Mucosa of gallbladder (tissue), 1 donor: ENCODE results near the gene GLUD1. TPM values are rescaled to one million over a fixed set of nuclear protein-coding genes. Genes with fewer than 3 reads are reported as not detected.
"Not testable (repeated sequence)": the region's sequence is repeated elsewhere in the genome, so short reads cannot be mapped to it uniquely, and the experiment has no call there.

Source experiments
- DNase-seq: peaks from one replicate; pipeline ENCODE4 v3.0.0-alpha.2; 2020; ENCODE audit warnings: low spot score
- total RNA-seq: library from RNA; stranded (reverse); gene quantifications from one replicate; pipeline ENCODE4 v1.2.1, GENCODE V29; 2021
- donor health status: DM: no; HTN: no; CAD: no.

The GLUD1 gene
- total RNA-seq, 1 donor from 2014 or later = 126 TPM

DNA sequence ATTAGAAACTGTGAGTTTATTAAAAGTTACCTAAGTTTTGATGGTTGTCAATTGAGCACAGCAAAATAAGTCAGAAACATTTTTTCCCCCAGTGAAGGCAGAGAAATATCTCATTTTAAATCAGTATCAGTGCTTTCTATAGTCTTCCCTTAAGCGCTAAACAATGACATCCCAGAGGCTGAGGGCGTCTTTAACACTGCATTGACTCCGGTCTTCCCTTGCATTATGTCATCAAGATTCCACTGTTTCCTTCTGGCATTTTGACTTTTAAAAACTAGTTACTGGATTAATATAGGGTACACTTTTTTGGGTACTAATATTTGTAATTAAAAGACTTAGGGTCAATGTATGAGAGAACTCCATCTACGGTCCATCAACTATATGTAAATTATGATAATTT, 3.9 kb downstream of the GLUD1 start:
- DNase-seq = no peak

DNA sequence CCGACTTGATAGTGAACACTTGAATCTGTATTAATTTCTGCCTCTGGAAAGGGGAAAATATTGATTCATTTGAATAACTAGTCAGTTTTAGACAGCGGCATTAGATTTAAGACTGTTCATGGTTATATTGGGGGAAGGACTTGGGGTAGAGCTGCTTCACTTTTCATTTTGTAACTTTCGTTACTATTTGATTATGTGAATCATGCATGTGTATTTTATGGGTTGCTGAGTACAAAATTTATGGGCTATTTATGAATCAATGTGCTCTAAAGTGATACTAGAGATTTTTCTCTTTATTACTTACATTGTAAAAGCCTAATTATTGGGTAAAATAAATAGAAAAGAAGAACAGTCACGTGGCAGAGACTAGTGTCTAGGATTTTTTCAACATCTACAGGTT, 4.9 kb downstream of the GLUD1 start:
- no peak for DNase-seq

DNA sequence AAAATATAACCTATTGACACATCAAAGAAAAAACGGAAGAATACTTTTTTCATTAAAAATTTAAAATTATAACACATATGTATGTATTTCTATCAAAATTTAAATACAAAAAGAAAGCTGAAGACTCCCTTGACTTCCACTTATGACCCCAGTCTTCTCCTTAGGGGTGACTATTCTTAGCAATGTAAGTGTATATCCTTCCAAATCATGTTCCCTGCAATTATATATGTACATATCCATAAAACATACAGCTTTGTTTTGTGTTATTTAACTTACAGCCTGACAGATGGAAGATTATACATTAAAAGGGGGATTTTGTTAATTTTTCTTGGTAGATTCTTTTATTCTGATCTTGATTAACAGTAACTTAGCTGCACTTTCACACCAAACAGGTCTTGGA, 9.1 kb downstream of the GLUD1 start:
- no peak for DNase-seq

DNA sequence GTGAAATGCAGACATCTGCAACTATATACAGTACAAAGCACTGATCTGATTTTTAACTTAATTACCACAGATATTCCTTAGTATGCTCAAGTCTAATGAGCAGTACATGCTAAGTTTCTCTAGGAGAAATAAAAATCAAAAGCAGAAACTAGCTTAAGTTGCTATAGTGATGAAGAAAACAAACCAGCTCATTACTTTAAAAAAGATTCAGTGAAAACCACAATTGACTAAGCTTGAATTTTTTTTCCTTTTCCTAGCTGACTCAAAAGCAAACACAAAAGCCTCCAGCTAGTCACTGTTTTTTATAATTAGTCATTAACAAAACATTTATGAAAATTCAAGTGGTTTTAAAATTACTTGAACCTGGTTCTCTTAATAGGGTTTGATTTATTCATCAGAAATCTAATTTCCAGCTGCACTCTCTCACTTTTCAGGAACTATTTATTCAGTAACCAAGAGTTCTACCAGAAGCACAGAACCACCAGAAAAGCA, 10.3 kb downstream of the GLUD1 start:
- DNase-seq = not testable (repeated sequence)

DNA sequence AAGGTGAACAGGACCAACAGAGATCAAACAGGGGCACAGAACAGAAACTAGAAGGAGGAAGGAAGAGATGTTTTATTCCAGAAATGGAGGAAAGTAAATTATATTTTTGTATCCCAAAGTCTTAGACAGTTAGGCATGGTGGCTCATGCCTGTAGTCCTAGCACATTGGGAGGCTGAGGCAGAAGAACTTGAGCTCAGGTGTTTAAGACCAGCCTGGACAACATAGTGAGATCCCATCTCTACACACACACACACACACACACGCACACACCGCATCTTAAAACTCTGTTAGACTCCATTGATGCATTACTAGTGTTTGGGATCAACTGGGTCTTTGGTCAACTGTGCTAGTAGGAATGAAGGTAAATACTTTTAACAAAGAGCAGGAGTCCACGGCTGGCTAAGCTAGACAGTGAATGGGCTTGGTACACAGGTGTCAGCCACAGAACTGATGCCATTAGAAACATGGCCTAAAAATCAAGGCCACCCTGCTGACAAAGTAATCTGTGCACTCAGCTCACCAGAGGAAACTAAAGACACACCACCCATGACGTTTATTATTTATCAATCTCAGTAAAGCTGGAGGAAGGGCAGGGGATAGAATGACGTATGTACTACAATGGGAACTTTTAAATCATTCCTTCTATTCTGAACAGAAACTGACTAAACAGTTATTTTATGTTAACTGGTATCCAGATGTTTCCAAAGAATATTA, 10.9 kb downstream of the GLUD1 start:
- DNase-seq = not testable (repeated sequence)

DNA sequence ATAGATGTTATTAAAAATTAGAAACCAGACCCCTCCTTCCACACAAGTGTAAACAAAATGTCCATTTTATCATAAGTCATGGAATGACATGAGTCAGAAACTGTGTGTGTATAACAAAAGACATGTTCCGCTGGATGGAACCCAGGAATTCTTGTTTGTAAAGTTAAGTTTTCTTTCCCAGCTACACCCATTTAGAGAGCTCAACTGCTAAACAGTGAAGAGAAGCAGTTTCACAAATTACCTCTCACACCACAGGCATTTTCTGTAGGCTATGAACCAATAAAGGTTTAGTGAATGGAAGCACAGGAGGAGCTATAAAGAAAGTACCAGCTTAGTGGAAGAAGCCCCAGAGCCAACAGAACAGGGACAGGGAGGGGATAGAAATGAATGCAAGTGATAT, 12.4 kb downstream of the GLUD1 start:
- not testable (repeated sequence) for DNase-seq

DNA sequence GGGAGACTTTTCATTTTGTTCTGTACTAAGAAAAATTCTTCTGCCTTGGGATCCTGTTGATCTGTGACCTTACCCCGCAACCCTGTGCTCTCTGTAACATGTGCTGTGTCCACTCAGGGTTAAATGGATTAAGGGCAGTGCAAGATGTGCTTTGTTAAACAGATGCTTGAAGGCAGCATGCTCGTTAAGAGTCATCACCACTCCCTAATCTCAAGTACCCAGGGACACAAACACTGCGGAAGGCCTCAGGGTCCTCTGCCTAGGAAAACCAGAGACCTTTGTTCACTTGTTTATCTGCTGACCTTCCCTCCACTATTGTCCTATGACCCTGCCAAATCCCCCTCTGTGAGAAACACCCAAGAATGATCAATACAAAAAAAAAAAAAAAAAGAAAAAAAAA, 13.1 kb downstream of the GLUD1 start:
- not testable (repeated sequence) for DNase-seq

DNA sequence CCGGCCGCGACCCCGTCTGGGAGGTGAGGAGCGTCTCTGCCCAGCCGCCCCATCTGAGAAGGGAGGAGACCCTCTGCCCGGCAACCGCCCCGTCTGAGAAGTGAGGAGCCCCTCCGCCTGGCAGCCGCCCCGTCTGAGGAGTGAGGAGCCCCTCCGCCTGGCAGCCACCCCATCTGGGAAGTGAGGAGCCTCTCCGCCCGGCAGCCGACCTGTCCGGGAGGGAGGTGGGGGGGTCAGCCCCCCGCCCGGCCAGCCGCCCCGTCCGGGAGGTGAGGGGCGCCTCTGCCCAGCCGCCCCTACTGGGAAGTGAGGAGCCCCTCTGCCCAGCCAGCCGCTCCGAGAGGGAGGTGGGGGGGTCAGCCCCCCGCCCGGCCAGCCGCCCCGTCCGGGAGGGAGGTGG, 14.0 kb downstream of the GLUD1 start:
- not testable (repeated sequence) for DNase-seq

DNA sequence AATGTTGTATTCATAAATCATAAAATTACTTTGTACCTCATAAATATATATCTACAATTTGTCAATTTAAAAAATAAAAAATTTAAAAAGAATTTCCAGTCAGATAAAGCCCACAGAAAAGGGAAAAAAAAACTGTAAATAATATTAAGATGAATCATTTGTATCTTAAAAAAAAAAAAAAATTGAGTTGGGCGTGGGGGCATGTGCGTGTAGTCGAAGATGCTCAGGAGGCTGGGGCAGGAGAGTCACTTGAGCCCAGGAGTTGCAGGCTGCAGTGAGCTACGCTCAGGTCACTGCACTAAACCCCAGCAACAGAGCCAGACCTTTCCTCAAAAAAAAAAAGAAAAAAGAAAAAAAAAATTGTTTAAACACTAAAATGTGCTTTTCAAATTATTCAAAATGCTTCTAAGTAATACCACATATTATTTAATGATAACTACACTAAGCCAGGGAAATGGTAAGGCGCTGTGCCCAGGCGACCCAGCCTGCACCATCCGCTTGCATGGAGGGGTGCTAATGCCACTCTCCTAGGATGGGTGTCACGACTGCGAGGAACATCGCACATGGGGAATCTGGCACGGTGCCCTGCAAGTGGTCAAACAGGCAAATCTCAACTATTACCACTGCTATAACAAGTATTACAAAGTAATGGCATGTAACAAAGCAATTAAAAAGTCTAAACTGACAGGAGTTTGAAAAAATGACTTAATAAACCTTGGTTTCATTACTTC, 15.4 kb downstream of the GLUD1 start:
- no peak for DNase-seq

DNA sequence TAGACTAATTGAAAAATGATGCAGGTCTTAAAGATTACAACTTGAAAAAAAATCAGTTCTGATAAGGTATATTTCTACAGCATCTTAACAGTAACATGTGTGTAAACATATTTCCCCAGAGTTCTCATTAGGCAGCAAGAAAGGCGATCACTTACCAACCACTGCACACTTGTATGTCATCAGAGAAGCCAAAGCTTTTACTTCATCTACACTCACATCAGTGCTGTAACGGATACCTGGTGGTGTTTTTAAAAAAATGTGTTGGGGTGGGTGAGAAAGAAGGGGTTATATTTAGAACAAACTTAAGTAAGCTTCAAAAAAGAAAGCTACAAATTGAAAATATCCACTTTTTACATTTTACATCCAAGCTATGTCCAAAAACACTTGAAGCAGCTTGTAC, 18.2 kb downstream of the GLUD1 start:
- DNase-seq = not testable (repeated sequence)

DNA sequence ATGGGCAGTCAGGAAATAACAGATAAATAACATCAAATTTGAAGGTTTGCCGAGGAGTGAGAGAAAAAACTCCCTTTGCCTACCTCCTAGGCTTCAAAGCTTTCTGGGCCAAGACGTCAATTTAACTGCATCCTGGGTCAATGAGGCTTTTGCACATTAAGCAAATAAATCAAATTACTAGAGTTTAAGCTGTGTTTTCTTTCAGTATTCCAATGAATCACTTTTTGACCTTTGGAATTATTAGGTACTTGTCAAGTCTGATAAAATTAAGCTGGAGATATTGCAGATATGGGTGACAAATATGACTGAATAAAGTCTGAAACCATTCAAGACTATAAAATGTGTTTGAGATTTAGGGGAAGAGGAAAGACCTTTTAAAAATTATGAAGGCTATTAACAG, 22.2 kb downstream of the GLUD1 start:
- DNase-seq = no peak

DNA sequence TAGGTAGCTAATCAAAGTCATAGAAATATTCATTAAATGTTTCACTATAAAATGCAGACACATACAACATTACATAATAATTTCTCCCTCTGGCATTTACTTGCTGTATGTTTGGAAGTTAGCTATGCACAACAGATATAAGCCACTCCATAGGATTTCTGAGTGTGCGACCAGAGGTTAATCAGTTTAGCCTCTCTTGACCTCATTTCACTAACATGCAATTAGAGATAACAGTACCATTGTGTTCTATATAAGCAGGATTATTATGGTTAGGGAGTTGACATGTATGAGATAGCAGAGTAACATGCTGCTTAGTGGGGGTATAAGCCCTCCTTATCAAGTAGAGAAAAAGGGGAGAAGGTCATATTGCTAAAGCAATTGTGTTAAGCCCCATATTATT, 26.4 kb downstream of the GLUD1 start:
- no peak for DNase-seq

DNA sequence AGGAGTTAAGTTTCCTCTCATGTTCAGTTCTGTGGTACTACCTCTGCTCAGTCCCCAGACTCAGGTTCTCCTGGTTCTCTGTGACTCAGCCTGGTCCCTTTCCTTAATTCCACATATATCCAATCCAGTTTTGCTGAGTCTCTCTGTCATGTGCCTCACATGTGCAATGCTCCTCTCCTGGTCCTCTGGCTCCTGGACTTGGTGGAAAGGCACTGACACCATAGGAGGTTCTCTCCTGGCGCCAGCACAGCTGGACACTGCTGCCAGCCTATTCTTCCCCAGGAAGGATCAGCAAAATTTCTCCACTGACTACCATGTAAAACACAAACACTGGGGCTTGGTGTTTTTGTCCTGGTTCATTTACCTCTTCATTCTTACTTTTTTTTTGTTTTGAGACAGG, 27.8 kb downstream of the GLUD1 start:
- no peak for DNase-seq

DNA sequence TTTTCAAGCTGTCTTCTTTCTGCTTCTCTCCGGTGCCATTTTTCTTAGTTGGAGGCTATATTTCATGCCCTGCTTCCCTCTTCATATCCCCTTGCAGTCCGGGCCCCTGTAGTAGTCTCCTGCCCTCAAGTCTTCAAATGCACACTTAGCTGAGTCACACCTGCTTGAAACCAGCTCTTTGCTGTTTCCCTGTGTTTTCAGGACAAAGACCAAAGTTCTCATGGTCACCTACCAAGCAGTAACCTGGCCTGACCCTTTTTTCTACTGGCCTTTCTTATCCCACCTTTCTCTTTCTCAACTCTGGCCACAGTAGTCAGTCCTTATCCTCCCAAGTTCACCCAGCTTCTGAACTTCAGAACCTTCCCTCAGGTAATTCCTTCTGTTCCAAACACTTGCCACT, 28.5 kb downstream of the GLUD1 start:
- no peak for DNase-seq

DNA sequence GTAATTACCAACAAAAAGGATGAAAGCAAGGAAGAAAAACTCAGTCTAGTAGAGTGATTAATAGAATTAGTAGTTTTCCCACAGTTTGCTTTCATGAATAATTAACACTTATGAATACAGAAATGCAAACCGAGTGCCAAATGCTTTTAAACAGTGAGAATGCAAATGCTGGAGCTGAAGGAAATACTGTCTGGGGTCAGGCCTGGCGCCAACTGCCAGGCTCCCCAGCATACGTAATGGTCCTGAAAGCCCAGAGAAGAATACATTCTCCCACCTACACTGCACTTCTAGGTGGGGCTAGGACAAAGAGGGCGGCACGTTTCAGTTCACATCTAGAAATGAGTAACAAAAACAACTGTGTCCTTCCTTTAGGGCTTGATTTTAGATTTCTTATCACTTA, 30.0 kb downstream of the GLUD1 start:
- no peak for DNase-seq

DNA sequence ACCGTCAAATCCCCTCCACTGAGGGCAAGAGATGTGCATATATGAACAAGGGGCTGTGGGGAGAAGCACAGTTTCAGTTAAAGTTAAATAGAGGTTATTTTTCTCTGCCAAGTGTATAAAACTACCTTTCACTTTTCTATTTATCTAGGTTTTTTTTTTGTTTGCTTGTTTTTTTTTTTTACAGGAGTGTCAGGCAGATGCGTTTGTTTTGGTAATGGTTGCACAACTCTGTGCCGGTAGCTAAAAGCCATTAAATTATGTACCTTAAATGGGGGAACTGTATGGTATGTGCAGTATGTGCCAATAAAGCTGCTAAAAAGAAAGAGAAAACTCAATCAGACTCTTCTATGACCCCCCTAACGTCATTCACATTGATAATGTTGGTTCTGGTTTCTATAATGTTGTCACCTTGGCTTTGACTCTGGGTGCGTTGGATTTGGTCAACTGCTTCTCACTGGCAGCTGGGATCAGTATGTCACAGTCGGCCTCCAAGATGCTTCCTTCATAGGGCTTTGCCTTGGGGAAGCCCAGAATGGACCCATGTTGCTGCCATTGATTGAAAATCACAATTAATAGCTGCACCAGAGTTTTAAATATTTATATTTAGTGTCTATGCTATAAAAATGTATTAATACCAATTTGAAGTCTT, 34.2 kb downstream of the GLUD1 start:
- no peak for DNase-seq

DNA sequence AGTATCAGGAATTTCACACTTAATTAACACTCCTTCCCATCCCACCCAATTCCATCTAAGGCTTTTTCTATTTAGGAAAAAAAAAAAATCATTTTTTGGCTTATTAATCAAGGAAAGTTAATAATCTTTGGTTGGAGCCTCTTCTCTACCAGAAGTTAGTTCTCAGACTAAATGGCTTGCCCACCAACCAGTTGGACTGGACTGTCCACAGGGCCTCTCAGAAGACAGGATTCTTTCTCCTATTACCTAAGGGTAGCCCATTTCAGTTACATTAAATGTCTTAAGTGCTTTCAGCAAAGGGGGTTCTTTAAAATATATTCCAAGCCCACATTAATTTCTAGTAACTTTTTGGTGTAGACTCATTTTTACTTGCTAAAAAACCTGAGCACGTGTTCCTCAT, 35.2 kb downstream of the GLUD1 start:
- no peak for DNase-seq

DNA sequence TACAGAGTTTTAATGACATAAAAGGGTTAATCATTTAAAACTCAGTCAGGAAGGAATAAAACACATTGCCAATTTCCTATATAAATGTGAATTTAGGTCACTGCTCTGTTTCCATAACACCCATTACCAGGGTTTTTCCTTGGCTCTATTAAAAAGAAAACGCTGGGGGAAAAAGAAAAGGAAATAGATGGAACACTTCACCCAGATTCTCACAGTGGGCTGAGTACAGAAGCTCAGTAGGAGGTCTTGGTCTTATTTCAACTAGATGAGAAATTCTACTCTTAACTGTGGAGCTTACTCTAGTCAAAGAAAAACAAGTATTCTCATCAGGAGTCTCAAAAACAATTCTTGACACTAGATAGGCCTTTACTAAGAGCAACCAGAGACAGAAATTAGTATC, 36.5 kb downstream of the GLUD1 start:
- DNase-seq = no peak

DNA sequence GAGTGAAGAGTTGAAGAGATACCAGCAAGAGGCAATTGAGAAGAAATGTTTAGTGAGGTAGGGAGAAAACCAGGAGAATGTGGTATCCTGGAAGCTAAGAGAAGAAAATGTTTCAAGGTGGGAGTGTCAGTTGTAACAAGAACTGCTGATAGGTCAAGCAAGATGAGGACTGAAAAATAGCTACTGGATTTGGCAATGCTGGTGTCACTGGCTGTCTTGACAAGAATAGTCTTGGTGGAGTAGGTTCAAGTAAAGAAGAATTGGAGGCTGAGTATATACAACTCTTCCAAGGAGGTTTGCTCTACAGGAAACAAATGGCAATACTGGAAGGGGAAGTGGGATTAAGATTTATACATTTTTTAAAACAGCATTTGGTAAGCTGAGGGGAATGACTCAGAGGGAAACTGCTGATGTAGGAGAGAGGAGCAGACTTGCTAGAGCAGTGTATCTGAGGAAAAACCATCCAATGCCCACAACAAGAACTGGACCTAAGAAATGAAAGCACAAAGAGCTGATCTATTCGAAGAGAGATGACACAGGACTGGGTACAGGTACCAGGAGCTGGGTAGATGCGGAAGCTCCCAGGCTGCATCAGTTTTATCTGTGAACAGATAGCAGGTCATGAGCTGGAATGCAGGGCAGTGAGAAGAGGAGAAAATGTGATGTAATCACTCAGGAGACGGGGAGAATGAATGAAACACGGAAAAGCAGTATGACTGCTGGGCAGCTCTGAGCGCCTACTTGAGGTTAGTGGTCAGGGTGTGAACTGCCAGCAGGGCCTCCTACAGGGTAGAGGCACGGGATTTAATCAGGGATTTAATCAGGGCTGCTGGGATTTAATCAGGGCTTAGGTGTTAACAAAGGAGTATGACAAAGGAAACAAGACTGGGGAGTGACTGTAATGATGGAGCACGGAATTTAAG, 40.0 kb downstream of the GLUD1 start:
- DNase-seq = no peak

DNA sequence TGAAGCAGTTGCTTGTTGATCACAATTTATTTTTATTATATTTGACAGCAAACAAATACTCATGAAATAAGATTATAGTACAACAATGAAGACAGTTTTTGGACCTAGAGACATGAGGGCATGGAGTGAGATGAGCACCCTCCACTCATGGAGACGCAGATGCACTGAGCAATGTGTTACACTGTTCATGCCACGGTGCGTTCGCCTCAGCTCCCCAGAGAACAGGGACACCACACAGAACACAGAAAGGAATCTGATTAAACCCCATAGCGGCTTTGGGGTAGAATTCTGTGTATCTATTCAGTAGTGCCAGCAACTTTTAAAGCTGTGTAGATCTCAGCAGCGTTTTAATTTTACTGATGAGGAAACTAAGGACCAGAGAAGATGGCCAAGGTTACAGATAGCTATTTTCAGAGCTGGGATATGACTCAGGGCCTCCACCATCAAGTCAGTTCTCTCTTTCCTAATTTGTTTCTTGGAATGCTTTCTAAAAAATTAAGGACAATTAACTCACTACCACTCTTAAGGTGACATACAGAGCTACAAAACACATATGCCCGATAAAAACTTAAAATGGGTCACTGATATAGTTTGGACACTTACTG, 41.0 kb downstream of the GLUD1 start:
- no peak for DNase-seq

DNA sequence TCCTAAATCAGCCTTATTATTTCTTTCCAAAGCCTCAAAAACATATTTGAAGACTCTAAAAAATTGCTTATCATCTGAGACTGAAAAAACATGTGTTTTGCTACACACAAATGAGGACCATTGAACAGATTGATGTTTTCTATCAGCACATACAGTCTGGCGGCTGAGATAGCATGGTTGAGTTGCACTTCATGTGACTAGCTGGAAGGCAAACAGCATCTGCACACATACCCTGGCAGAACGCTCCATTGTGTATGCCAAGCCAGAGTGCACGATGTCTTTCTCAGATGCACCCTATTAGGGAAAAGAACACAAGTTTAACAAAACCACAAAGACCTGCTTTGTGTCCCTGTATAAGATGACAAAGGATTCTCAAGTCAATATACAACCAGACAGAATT, 41.5 kb downstream of the GLUD1 start:
- peak; percentile 24 for DNase-seq
